GM23338 (cell line): Measurements from ENCODE around the gene EFCAB3. TPM values are rescaled to one million over a fixed set of nuclear protein-coding genes. Genes with fewer than 3 reads are reported as not detected.
"Not testable (repeated sequence)": the region's sequence is repeated elsewhere in the genome, so short reads cannot be mapped to it uniquely, and the experiment has no call there.

Source experiments
- ATAC-seq: fragments of 200-7000 bp; cut with Tn5 transposase; 3 replicates; pipeline ENCODE4 v1.9.1; 2020
- DNase-seq: peaks from one replicate; pipeline ENCODE4 v3.0.0-alpha.2; 2015; ENCODE audit warnings: low spot score
- H2AFZ ChIP-seq: fragments of 200-600 bp; sonication (generic); 2 replicates; pipeline ENCODE4 v1.8.0; 2016; ENCODE audit warnings: antibody characterized with exemption, mild to moderate bottlenecking, moderate library complexity
- H3F3A ChIP-seq: fragments of 200-600 bp; sonication (generic); replicated peaks from 2 replicates; pipeline ENCODE4 v1.8.0; 2017; ENCODE audit warnings: antibody characterized with exemption, mixed run types, low read depth
- H3K27ac ChIP-seq: fragments of 200-600 bp; sonication (generic); 2 replicates; pipeline ENCODE4 v1.6.1; 2016; ENCODE audit warnings: low read depth
- H3K27me3 ChIP-seq: fragments of 200-600 bp; sonication (generic); 2 replicates; pipeline ENCODE4 v1.8.0; 2016; ENCODE audit warnings: mild to moderate bottlenecking, mixed run types, moderate library complexity; ENCODE audit not compliant: insufficient read depth
- H3K36me3 ChIP-seq: fragments of 200-600 bp; sonication (generic); 2 replicates; pipeline ENCODE4 v1.8.0; 2016; ENCODE audit warnings: mild to moderate bottlenecking; ENCODE audit not compliant: insufficient read depth
- H3K4me1 ChIP-seq: fragments of 200-600 bp; sonication (generic); 2 replicates; pipeline ENCODE4 v1.8.0; 2016; ENCODE audit warnings: mild to moderate bottlenecking, moderate library complexity; ENCODE audit not compliant: insufficient read depth
- H3K4me2 ChIP-seq: fragments of 200-600 bp; sonication (generic); 2 replicates; pipeline ENCODE4 v1.7.1; 2017; ENCODE audit warnings: mixed run types
- H3K4me3 ChIP-seq: fragments of 200-600 bp; sonication (generic); 2 replicates; pipeline ENCODE4 v1.6.1; 2016; ENCODE audit warnings: mixed run types
- H3K79me2 ChIP-seq: fragments of 200-600 bp; sonication (generic); replicated peaks from 2 replicates; pipeline ENCODE4 v1.8.0; 2017; ENCODE audit warnings: mild to moderate bottlenecking; ENCODE audit not compliant: insufficient read depth
- H3K9me2 ChIP-seq: fragments of 200-600 bp; sonication (generic); 2 replicates; pipeline ENCODE4 v1.8.0; 2017; ENCODE audit not compliant: insufficient read depth
- H4K20me1 ChIP-seq: fragments of 200-600 bp; sonication (generic); replicated peaks from 2 replicates; pipeline ENCODE4 v1.8.0; 2017; ENCODE audit warnings: mild to moderate bottlenecking; ENCODE audit not compliant: insufficient read depth
- H3K27ac Mint-ChIP-seq: 2 replicates; pipeline ENCODE4 v1.8.0; 2020; ENCODE audit warnings: inconsistent platforms, mild to moderate bottlenecking, moderate library complexity, mixed read lengths
- H3K27me3 Mint-ChIP-seq: 3 replicates; pipeline ENCODE4 v1.8.0; 2022; ENCODE audit warnings: low read depth, mild to moderate bottlenecking, moderate library complexity, mixed read lengths, inconsistent platforms; ENCODE audit not compliant: insufficient read depth, poor library complexity
- H3K36me3 Mint-ChIP-seq: 3 replicates; pipeline ENCODE4 v1.8.0; 2021; ENCODE audit warnings: low read depth, mild to moderate bottlenecking, inconsistent platforms, moderate library complexity, mixed read lengths
- H3K4me1 Mint-ChIP-seq: 3 replicates; pipeline ENCODE4 v1.8.0; 2020; ENCODE audit warnings: mild to moderate bottlenecking, inconsistent platforms, mixed read lengths
- H3K4me3 Mint-ChIP-seq: 3 replicates; pipeline ENCODE4 v1.8.0; 2021; ENCODE audit warnings: moderate library complexity, mild to moderate bottlenecking, inconsistent platforms, mixed read lengths
- H3K9me3 Mint-ChIP-seq: 3 replicates; pipeline ENCODE4 v1.8.0; 2020; ENCODE audit warnings: moderate library complexity, mild to moderate bottlenecking, inconsistent platforms, mixed read lengths
- polyA plus RNA-seq: library from polyadenylated mRNA; unstranded; fragments of >200 nt; fragmentation: Nextera tagmentation; extraction: Ambion mirVana; gene quantifications from 2 replicates; pipeline ENCODE4 v1.2.1, GENCODE V29; 2016
- small RNA-seq: library from RNA; depleted of rRNA; stranded (forward); fragments of <200 nt; gene quantifications from one replicate; pipeline ENCODE3, GENCODE V24; 2014; ENCODE audit warnings: low replicate concordance
- total RNA-seq: library from RNA; depleted of rRNA; stranded (reverse); fragments of >200 nt; shearing (Covaris generic); gene quantifications from 2 replicates; pipeline ENCODE4 v1.2.3, GENCODE V29; 2014; rRNA removed

Gene EFCAB3
- total and polyA plus RNA-seq, 2 experiments from 2014 or later, result not detected

GRCh38 chr17:62464422-62464821 is 84.1 kb downstream of the EFCAB3 start:
- not testable (repeated sequence) for H3K27me3 Mint-ChIP-seq, H3K27me3 ChIP-seq, DNase-seq, H3K4me2 ChIP-seq, H3K36me3 Mint-ChIP-seq, H3K4me1 ChIP-seq, H2AFZ ChIP-seq, H3K79me2 ChIP-seq, H3K4me3 ChIP-seq, ATAC-seq, H3F3A ChIP-seq, H3K4me3 Mint-ChIP-seq, H3K9me2 ChIP-seq, H4K20me1 ChIP-seq, H3K9me3 Mint-ChIP-seq, H3K4me1 Mint-ChIP-seq, H3K27ac ChIP-seq, H3K27ac Mint-ChIP-seq, H3K36me3 ChIP-seq

GRCh38 chr17:62465271-62465670 is 84.9 kb downstream of the EFCAB3 start:
- not testable (repeated sequence) for ATAC-seq, H3K27me3 Mint-ChIP-seq

More at GRCh38 chr17:62465271-62465670, 84.9 kb downstream of the EFCAB3 start:
- not testable (repeated sequence) for H3K9me2 ChIP-seq, H3K79me2 ChIP-seq, H3K4me3 ChIP-seq, H3K27ac ChIP-seq, H3F3A ChIP-seq, H3K36me3 ChIP-seq, H3K4me1 Mint-ChIP-seq, H3K9me3 Mint-ChIP-seq, DNase-seq, H3K4me2 ChIP-seq, H3K27ac Mint-ChIP-seq, H3K4me3 Mint-ChIP-seq, H3K4me1 ChIP-seq, H3K36me3 Mint-ChIP-seq, H4K20me1 ChIP-seq, H2AFZ ChIP-seq, H3K27me3 ChIP-seq

Small RNA genes lying within 50 kb of the gene (small RNA-seq; reads per million reads assigned to genes)
- gene RNU7-52P, result not detected

Other genes with a start within 250 kb of the EFCAB3 start
- gene METTL2A, start 43.3 kb downstream of the EFCAB3 start, total RNA-seq, result 42.3 and 44.3 TPM in 2 replicates
- gene METTL2A, start 43.3 kb downstream of the EFCAB3 start, polyA plus RNA-seq, result 22.9 and 23.9 TPM in 2 replicates
- gene TLK2, start 98.3 kb downstream of the EFCAB3 start, total RNA-seq, result 41.7 and 56.1 TPM in 2 replicates
- gene TLK2, start 98.3 kb downstream of the EFCAB3 start, polyA plus RNA-seq, result 17.3 and 19.6 TPM in 2 replicates
- 29.4 and 38.6 TPM in 2 replicates for gene MRC2, start 247.1 kb downstream of the EFCAB3 start, total RNA-seq
- 8.0 and 8.3 TPM in 2 replicates for gene MRC2, start 247.1 kb downstream of the EFCAB3 start, polyA plus RNA-seq